ENCODE data around the gene GATA2.
A peak's percentile ranks its signal among the peaks of the same experiment; 100 is the strongest.

The GATA2 gene

DNA sequence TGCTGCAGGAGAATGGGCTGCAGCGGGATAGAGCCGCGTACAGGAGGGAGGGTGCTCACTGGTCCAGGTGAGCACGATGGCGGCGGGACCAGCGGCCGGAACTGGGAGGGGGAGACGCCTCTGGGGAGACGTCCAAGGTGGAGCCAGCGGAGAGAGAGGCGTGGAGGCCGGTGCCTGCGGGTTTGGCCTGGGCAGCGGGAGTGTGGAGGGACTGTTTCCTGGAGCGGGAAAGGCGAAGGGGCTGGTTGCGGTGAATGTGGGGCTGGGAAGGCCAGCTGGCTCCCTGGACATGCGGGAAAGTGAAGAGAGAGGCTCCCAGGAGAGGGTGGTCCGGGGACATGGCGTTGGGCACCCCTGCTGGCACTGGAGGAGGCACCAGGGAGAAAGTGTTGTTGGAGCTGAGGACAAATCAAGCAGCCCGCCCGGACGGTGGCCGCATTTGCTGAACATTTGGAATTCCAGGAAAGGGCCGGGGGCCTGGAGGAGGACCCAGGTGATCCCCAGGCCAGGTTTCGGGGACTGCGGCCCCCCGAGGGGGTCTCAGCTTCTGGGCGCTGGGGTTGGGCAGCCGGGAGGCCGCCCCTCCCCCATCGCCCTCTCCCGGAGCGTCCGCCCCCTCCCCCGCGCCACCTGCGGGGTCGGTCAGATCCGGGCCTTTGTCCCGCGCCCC, 60.6 kb downstream of the GATA2 start:
- no peaks in the 10 kb centered on the region for H3K9me3 Mint-ChIP-seq
- H3K27ac Mint-ChIP-seq, result no peak overlapping the region
- peaks cover 46 to 87% of the 10 kb centered on the region in 2 donors for H3K27me3 Mint-ChIP-seq
- DNase-seq (no peak), ATAC-seq (replicated peaks) (no peak)
- peaks cover 0 to 10% of the 10 kb centered on the region in 2 donors for H3K4me1 Mint-ChIP-seq (ENCODE audit: low read depth in 2 of 2)
- peaks cover 8% of the 10 kb centered on the region for H3K36me3 Mint-ChIP-seq (ENCODE audit: insufficient read depth)
- H3K4me3 Mint-ChIP-seq, result peak overlapping the region; percentile 2 to 11

DNA sequence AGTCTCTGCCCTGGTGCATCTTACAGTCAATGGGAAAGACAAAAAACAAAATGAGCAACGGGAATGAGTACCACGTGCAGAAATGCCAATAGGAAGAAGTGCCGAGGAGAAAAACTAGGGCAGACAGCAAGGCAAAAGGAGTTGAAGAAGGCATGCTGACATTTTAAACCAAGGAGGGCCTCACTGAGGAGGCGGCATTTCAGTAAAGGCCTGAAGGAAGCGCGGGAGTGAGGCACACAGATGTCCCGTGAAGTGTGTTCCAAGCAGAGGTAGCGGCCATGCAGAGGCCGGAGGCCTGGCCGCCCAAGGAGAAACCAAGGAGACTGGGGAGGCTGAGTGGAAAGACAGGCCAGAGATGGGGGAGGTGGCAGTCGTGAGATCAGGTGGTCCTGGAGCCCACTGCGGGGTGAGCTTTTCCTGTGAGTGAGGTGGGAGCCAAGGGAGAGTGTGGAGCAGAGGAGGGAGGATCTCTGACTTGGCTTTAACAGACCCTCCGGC, 61.1 kb downstream of the GATA2 start:
- peaks cover 8% of the 10 kb centered on the region for H3K36me3 Mint-ChIP-seq (ENCODE audit: insufficient read depth)
- H3K4me1 Mint-ChIP-seq (ENCODE audit: low read depth in 2 of 2), result peaks cover 0 to 10% of the 10 kb centered on the region in 2 donors

DNA sequence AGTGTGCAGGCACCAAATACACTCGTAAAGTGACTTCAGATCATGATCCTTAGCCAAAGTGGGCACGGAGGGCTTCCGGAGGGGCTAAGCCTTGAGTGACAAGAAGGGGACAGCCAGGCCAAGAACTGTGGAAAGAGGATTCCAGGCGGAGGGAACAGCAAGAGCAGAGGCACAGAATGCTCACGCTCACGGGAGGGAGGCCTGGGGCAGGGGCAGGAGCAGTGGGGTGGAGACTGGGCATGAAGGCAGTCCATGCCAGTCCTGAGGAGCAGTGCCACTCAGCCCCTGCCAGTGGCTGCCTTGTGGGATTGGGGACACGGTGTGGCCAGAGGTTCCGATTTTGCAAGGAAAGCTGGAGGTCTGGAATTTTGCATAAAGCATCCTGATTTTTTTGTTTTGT, 62.3 kb downstream of the GATA2 start:
- Mint-ChIP-seq H3K9me3 (no peaks in the 10 kb centered on the region), H3K4me1 (ENCODE audit: low read depth in 2 of 2) (peaks cover 0 to 10% of the 10 kb centered on the region in 2 donors), H3K4me3 (no peak overlapping the region), H3K27me3 (peaks cover 46 to 78% of the 10 kb centered on the region in 2 donors), H3K27ac (no peak overlapping the region), H3K36me3 (ENCODE audit: insufficient read depth) (peaks cover 8% of the 10 kb centered on the region)
- ATAC-seq (replicated peaks), result no peak
- DNase-seq, result no peak

More for the DNA sequence above, 61.1 kb downstream of the GATA2 start:
- Mint-ChIP-seq H3K4me3 (peak overlapping the region; percentile 2 to 11), H3K9me3 (no peaks in the 10 kb centered on the region), H3K27me3 (peaks cover 46 to 90% of the 10 kb centered on the region in 2 donors), H3K27ac (no peak overlapping the region)
- ATAC-seq (replicated peaks), result no peak
- no peak for DNase-seq

DNA sequence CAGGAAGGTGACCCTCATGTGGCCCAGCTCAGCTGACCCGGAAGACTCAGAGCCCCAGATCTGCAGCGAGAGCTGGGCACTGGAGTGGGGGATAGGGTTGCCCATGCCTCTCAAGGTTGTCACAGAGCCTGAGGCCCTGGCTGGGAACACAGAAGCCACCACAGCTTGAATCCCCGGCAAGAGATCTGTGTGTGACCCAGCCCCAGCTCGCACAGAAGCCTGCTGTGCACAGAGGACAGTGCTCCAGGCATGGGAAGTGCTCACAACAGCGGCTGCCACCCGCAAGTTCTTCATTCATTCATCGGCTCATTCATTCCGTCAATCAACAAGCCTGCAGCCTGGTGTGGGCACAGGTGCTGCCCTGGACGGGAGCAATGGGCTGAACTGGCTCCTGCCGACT, 62.7 kb downstream of the GATA2 start:
- DNase-seq (no peak), ATAC-seq (replicated peaks) (no peak)
- peaks cover 8% of the 10 kb centered on the region for H3K36me3 Mint-ChIP-seq (ENCODE audit: insufficient read depth)
- H3K27me3 Mint-ChIP-seq, result peaks cover 46 to 74% of the 10 kb centered on the region in 2 donors
- H3K4me1 Mint-ChIP-seq (ENCODE audit: low read depth in 2 of 2), result peaks cover 0 to 10% of the 10 kb centered on the region in 2 donors
- H3K27ac Mint-ChIP-seq, result no peak overlapping the region
- H3K4me3 Mint-ChIP-seq, result no peak overlapping the region
- no peaks in the 10 kb centered on the region for H3K9me3 Mint-ChIP-seq

DNA sequence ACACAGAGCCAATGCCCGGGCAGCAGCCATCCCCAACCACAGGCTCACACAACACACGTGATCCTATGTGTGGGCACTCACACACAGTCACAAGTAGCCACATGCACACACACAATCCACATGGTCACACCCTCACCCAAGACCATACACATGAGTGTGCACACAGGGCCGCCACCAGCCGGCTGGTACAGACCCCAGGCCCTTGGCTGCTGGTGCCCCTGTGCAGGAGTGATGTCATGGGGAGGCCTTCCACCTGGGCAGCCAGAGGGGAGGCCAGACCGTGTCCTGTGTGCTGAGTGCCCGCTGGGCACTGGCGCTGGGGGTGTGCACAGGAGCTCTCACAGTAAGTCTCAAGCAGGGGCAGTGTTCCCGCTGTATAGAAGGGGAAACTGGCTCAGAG, 63.2 kb downstream of the GATA2 start:
- ATAC-seq (replicated peaks) (no peak), DNase-seq (no peak)
- H3K4me3 Mint-ChIP-seq, result no peak overlapping the region
- H3K36me3 Mint-ChIP-seq (ENCODE audit: insufficient read depth), result peaks cover 8% of the 10 kb centered on the region
- peaks cover 0 to 10% of the 10 kb centered on the region in 2 donors for H3K4me1 Mint-ChIP-seq (ENCODE audit: low read depth in 2 of 2)
- no peak overlapping the region for H3K27ac Mint-ChIP-seq
- H3K9me3 Mint-ChIP-seq, result no peaks in the 10 kb centered on the region
- H3K27me3 Mint-ChIP-seq, result peaks cover 46 to 71% of the 10 kb centered on the region in 2 donors
